ENCODE results near the gene HES3. TPM values are rescaled to one million over a fixed set of nuclear protein-coding genes. Genes with fewer than 3 reads are reported as not detected.

Gene HES3
- total and polyA plus RNA-seq, 2 of the 4 experiments (the other 2 are of a cell fraction) = not detected

- no peak overlapping the region; a peak in 1 of 4 replicates for H4K8ac ChIP-seq (ENCODE audit: low read depth in 2 of 2, low read length in 2 of 2)
- H2AK9ac ChIP-seq (replicated peaks; ENCODE audit: low read depth, low read length, poor library complexity) = no peak overlapping the region
- ATAC-seq (ENCODE audit: low read depth) (no peak), DNase-seq (no peak)
- no peak overlapping the region for H2BK15ac ChIP-seq (ENCODE audit: low read depth, low read length)
- no peak overlapping the region for H4K91ac ChIP-seq (ENCODE audit: insufficient read depth, low read depth, low read length)
- no peak overlapping the region for H3K4ac ChIP-seq (ENCODE audit: low read depth, low read length)
- H3K18ac ChIP-seq (ENCODE audit: low read depth, low read length) = no peak overlapping the region
- no peaks in the 10 kb centered on the region for H3K9me3 ChIP-seq (ENCODE audit: control insufficient read depth, insufficient read depth, low read length)
- CTCF ChIA-PET = interaction anchor here (0.6 to 1.0 kb wide), 2 partner anchors 10 to 90 kb away, joined by 3 to 6 read pairs; no protein-coding TSS in a partner anchor
- no TSS peak for BruUV-seq (replicated peaks)
- no peaks in the 10 kb centered on the region; the same call in 1 of the 2 replicates for H3K27me3 ChIP-seq (ENCODE audit: control insufficient read depth, insufficient read depth, low read length)
- H3K4me2 ChIP-seq (ENCODE audit: low read depth, low read length) = no peak overlapping the region; the same call in 1 of the 2 replicates
- 24% methylated on average over 8 of the region's 25 CpGs; no CpG with 5 or more reads in 1 of the 2 experiments for WGBS, 2 experiments (ENCODE audit: extremely low coverage in 2 of 2, insufficient read length in 1 of 2)
- intact Hi-C loops (cut with micrococcal nuclease) = no loop called here
- no peaks in the 10 kb centered on the region for H3K36me3 ChIP-seq (ENCODE audit: control insufficient read depth, insufficient read depth, low read length)
- no peak overlapping the region for H3K4me3 ChIP-seq (ENCODE audit: insufficient read depth, low read depth, low read length)
- POLR2A ChIA-PET (ENCODE audit: unreplicated experiment) = no interaction called here
- no peak overlapping the region for H2BK20ac ChIP-seq (ENCODE audit: low read depth, low read length)
- no peak overlapping the region for H3K23ac ChIP-seq (ENCODE audit: low read depth, low read length)
- dilution Hi-C loops (cut with HindIII; ENCODE audit: low sequenced_read_pairs, unreplicated experiment) = no loop called here
- H2AFZ ChIP-seq (replicated peaks; ENCODE audit: low read length, poor library complexity) = peak overlapping the region; percentile 92
- no peak overlapping the region for H3K9ac ChIP-seq (ENCODE audit: low read depth, low read length)
- H3K79me1 ChIP-seq (ENCODE audit: low read depth in 1 of 2, low read length in 2 of 2) = no peaks in the 10 kb centered on the region; a peak in 1 of 4 replicates
- H3K9me1 ChIP-seq (ENCODE audit: insufficient read depth, low read length) = peaks cover 4% of the 10 kb centered on the region
- no peak overlapping the region for H2BK5ac ChIP-seq (ENCODE audit: low read depth, low read length, poor library complexity, severe bottlenecking)
- no peak overlapping the region for H3K27ac ChIP-seq (ENCODE audit: insufficient read depth, low read length)
- in situ Hi-C loops (cut with MboI; ENCODE audit: low sequenced_read_pairs) = no loop called here
- no peak overlapping the region for H3K56ac ChIP-seq (ENCODE audit: extremely low read depth, insufficient read depth, low read length)
- H4K5ac ChIP-seq (ENCODE audit: low read depth, low read length) = no peak overlapping the region
- H3K4me1 ChIP-seq (ENCODE audit: control insufficient read depth, insufficient read depth, low read length) = peaks cover 7% of the 10 kb centered on the region; the same call in 1 of the 2 replicates
- no peak overlapping the region for H2BK120ac ChIP-seq (ENCODE audit: low read depth, low read length)
- no peak overlapping the region for H3K14ac ChIP-seq (replicated peaks; ENCODE audit: low read depth, low read length)
- no peaks in the 10 kb centered on the region; the same call in 1 of the 2 replicates for H4K20me1 ChIP-seq (ENCODE audit: insufficient read depth, low read length)
- TF ChIP-seq NFE2L2 (IDR thresholded peaks at IDR 0.05; ENCODE audit: low read depth, low read length) = no peak
- no peak for TF ChIP-seq POLR2A (IDR thresholded peaks at IDR 0.05; ENCODE audit: low read depth, low read length)
- TF ChIP-seq MAFK (IDR thresholded peaks at IDR 0.05; ENCODE audit: low read depth, low read length) = no peak
- no peak for TF ChIP-seq CTCF (conservative IDR thresholded peaks at IDR 0.05; ENCODE audit: low read depth, low read length)
- TF ChIP-seq BHLHE40 (IDR thresholded peaks at IDR 0.05; ENCODE audit: low read depth, low read length) = no peak
- no peak for TF ChIP-seq MXI1 (IDR thresholded peaks at IDR 0.05; ENCODE audit: borderline replicate concordance, low read depth, low read length)
- no peak for TF ChIP-seq RAD21 (IDR thresholded peaks at IDR 0.05; ENCODE audit: low read length)
- no peak overlapping the region for H2AK5ac ChIP-seq (ENCODE audit: low read depth, low read length)
Observed at GRCh38 chr1:6206520-6206855, 37.5 kb upstream of the HES3 start.

Measured in IMR-90 (cell line).